HEK293T (cell line): ENCODE results near the gene AP5B1.

Experiments
- ARNT ChIP-seq: fragments of 450-650 bp; IDR thresholded peaks from 2 replicates; pipeline ENCODE4 v1.6.1; 2017; ENCODE audit warnings: mild to moderate bottlenecking
- BHLHE40 ChIP-seq: fragments of 450-650 bp; IDR thresholded peaks from 2 replicates; pipeline ENCODE4 v1.6.1; 2016; ENCODE audit warnings: mild to moderate bottlenecking, moderate library complexity, borderline replicate concordance
- ELF4 ChIP-seq: fragments of 450-650 bp; IDR thresholded peaks from 2 replicates; pipeline ENCODE4 v1.6.1; 2017; ENCODE audit warnings: antibody characterized with exemption
- FOXA1 ChIP-seq: fragments of 450-650 bp; IDR thresholded peaks from 2 replicates; pipeline ENCODE4 v1.6.1; 2016; ENCODE audit warnings: mild to moderate bottlenecking
- FOXK2 ChIP-seq: fragments of 450-650 bp; IDR thresholded peaks from 2 replicates; pipeline ENCODE4 v1.6.1; 2016; ENCODE audit warnings: mild to moderate bottlenecking
- FOXM1 ChIP-seq: fragments of 450-650 bp; IDR thresholded peaks from 2 replicates; pipeline ENCODE4 v1.6.1; 2017; ENCODE audit warnings: mild to moderate bottlenecking, borderline replicate concordance
- HDGF ChIP-seq: fragments of 450-650 bp; IDR thresholded peaks from 2 replicates; pipeline ENCODE4 v1.6.1; 2017; ENCODE audit warnings: antibody characterized with exemption, borderline replicate concordance
- LEF1 ChIP-seq: fragments of 450-650 bp; IDR thresholded peaks from 2 replicates; pipeline ENCODE4 v1.6.1; 2017; ENCODE audit warnings: mild to moderate bottlenecking, borderline replicate concordance
- NFRKB ChIP-seq: fragments of 450-650 bp; IDR thresholded peaks from 2 replicates; pipeline ENCODE4 v1.6.1; 2016; ENCODE audit warnings: mild to moderate bottlenecking, moderate library complexity
- PKNOX1 ChIP-seq: fragments of 450-650 bp; IDR thresholded peaks from 2 replicates; pipeline ENCODE4 v1.6.1; 2016
- SP1 ChIP-seq: fragments of 450-650 bp; IDR thresholded peaks from 2 replicates; pipeline ENCODE4 v1.6.1; 2017
- SUZ12 ChIP-seq: fragments of 450-650 bp; IDR thresholded peaks from 2 replicates; pipeline ENCODE4 v1.6.1; 2016; ENCODE audit warnings: mild to moderate bottlenecking
- TARDBP ChIP-seq: fragments of 450-650 bp; IDR thresholded peaks from 2 replicates; pipeline ENCODE4 v1.6.1; 2016
- ZNF384 ChIP-seq: fragments of 450-650 bp; IDR thresholded peaks from 2 replicates; pipeline ENCODE4 v1.6.1; 2016

GRCh38 chr11:65791719-65792213 lies 11.0 kb upstream of the AP5B1 start:
- TF ChIP-seq LEF1 (no peak), SP1 (no peak), FOXK2 (no peak), PKNOX1 (no peak), BHLHE40 (no peak), NFRKB (no peak), FOXM1 (no peak), ELF4 (no peak), ARNT (no peak), SUZ12 (no peak), FOXA1 (no peak), ZNF384 (no peak), TARDBP (no peak), HDGF (no peak)
